H7 (cell line): Measurements from ENCODE around the gene GIPC2. TPM values are rescaled to one million over a fixed set of nuclear protein-coding genes. Genes with fewer than 3 reads are reported as not detected.
"Not testable (repeated sequence)": the region's sequence is repeated elsewhere in the genome, so short reads cannot be mapped to it uniquely, and the experiment has no call there.

Experiments used
- DNase-seq: peaks from one replicate; pipeline ENCODE4 v3.0.0; 2012
- H3K27me3 ChIP-seq: 2 replicates; pipeline ENCODE4 v1.6.0; 2011; ENCODE audit warnings: mild to moderate bottlenecking, low read length; ENCODE audit not compliant: control insufficient read depth, insufficient read depth
- H3K36me3 ChIP-seq: replicated peaks from 2 replicates; pipeline ENCODE4 v1.5.1; 2011; ENCODE audit warnings: low read length; ENCODE audit not compliant: control insufficient read depth, insufficient read depth
- H3K4me3 ChIP-seq: 2 replicates; pipeline ENCODE4 v1.5.1; 2011; ENCODE audit warnings: low read depth, mild to moderate bottlenecking, control low read depth, low read length, moderate library complexity; ENCODE audit not compliant: insufficient read depth
- total RNA-seq: library from RNA; depleted of rRNA; stranded (reverse); fragments of >200 nt; shearing (Covaris generic); gene quantifications from 2 replicates; pipeline ENCODE4 v1.2.3, GENCODE V29; 2014

GIPC2 gene
- total RNA-seq, 1 experiment from 2014 or later, result 0.07 TPM

- Histone ChIP-seq H3K27me3 (peaks cover 43% of the 10 kb centered on the region), H3K36me3 (no peaks in the 10 kb centered on the region), H3K4me3 (no peak overlapping the region)
- no peak for DNase-seq
These were observed 1.9 kb downstream of the GIPC2 start for GRCh38 chr1:78047631-78048030.

GRCh38 chr1:78048446-78048845 is 2.7 kb downstream of the GIPC2 start:
- Histone ChIP-seq H3K27me3 (peaks cover 41% of the 10 kb centered on the region), H3K36me3 (no peaks in the 10 kb centered on the region)
- no peak for DNase-seq

GRCh38 chr1:78049396-78049795 is 3.6 kb downstream of the GIPC2 start:
- DNase-seq, result no peak
- Histone ChIP-seq H3K36me3 (no peaks in the 10 kb centered on the region), H3K4me3 (no peak overlapping the region), H3K27me3 (peaks cover 34% of the 10 kb centered on the region)

More at GRCh38 chr1:78048446-78048845, 2.7 kb downstream of the GIPC2 start:
- H3K4me3 ChIP-seq, result no peak overlapping the region

GRCh38 chr1:78051005-78051404 is 5.2 kb downstream of the GIPC2 start:
- DNase-seq, result no peak
- Histone ChIP-seq H3K4me3 (no peak overlapping the region), H3K36me3 (no peaks in the 10 kb centered on the region), H3K27me3 (peaks cover 18% of the 10 kb centered on the region)

- DNase-seq, result no peak
- Histone ChIP-seq H3K4me3 (no peak overlapping the region), H3K27me3 (no peaks in the 10 kb centered on the region; the same call in 1 of the 2 replicates), H3K36me3 (no peaks in the 10 kb centered on the region)
These were observed 7.1 kb downstream of the GIPC2 start for GRCh38 chr1:78052685-78053405.

GRCh38 chr1:78053498-78053897 is 7.7 kb downstream of the GIPC2 start:
- Histone ChIP-seq H3K27me3 (no peaks in the 10 kb centered on the region; the same call in 1 of the 2 replicates), H3K36me3 (no peaks in the 10 kb centered on the region), H3K4me3 (no peak overlapping the region)
- no peak for DNase-seq

- H3K36me3 ChIP-seq, result no peaks in the 10 kb centered on the region
- DNase-seq, result no peak
- H3K4me3 ChIP-seq, result no peak overlapping the region
- no peaks in the 10 kb centered on the region for H3K27me3 ChIP-seq
These were observed 8.8 kb downstream of the GIPC2 start for GRCh38 chr1:78054559-78054958.

- no peak for DNase-seq
- no peaks in the 10 kb centered on the region for H3K36me3 ChIP-seq
- H3K4me3 ChIP-seq, result no peak overlapping the region
- no peaks in the 10 kb centered on the region for H3K27me3 ChIP-seq
These were observed 9.2 kb downstream of the GIPC2 start for GRCh38 chr1:78054972-78055371.

GRCh38 chr1:78055565-78056132 is 9.9 kb downstream of the GIPC2 start:
- Histone ChIP-seq H3K27me3 (no peaks in the 10 kb centered on the region), H3K36me3 (no peaks in the 10 kb centered on the region)
- no peak for DNase-seq

GRCh38 chr1:78058670-78059069 is 12.9 kb downstream of the GIPC2 start:
- DNase-seq, result no peak
- Histone ChIP-seq H3K27me3 (no peaks in the 10 kb centered on the region), H3K4me3 (no peak overlapping the region), H3K36me3 (no peaks in the 10 kb centered on the region)

More at GRCh38 chr1:78055565-78056132, 9.9 kb downstream of the GIPC2 start:
- no peak overlapping the region for H3K4me3 ChIP-seq

- Histone ChIP-seq H3K27me3 (no peaks in the 10 kb centered on the region), H3K4me3 (no peak overlapping the region), H3K36me3 (no peaks in the 10 kb centered on the region)
- no peak for DNase-seq
These were observed 15.2 kb downstream of the GIPC2 start for GRCh38 chr1:78060857-78061563.

GRCh38 chr1:78061825-78062523 is 16.2 kb downstream of the GIPC2 start:
- DNase-seq, result no peak
- H3K36me3 ChIP-seq, result no peaks in the 10 kb centered on the region
- no peak overlapping the region for H3K4me3 ChIP-seq
- no peaks in the 10 kb centered on the region for H3K27me3 ChIP-seq

- H3K4me3 ChIP-seq, H3K27me3 ChIP-seq, DNase-seq, H3K36me3 ChIP-seq: not testable (repeated sequence)
These were observed 19.1 kb downstream of the GIPC2 start for GRCh38 chr1:78064886-78065285.

GRCh38 chr1:78068681-78069283 is 23.0 kb downstream of the GIPC2 start:
- Histone ChIP-seq H3K4me3 (no peak overlapping the region), H3K36me3 (no peaks in the 10 kb centered on the region), H3K27me3 (peaks cover 2% of the 10 kb centered on the region; the same call in 1 of the 2 replicates)
- no peak for DNase-seq
